Measurements from ENCODE around the gene GRIK1.

GRCh38 chr21:29674343-29674742 lies 265.5 kb downstream of the GRIK1 start:
- TF ChIP-seq CTCF (IDR thresholded peaks at IDR 0.05) (no peak), EZH2 (IDR thresholded peaks at IDR 0.05; ENCODE audit: borderline replicate concordance, insufficient read depth, low read depth, low read length, poor library complexity, severe bottlenecking) (no peak)
